AG09309 (cell line): ENCODE data around the gene FAM117A.
A peak's percentile ranks its signal among the peaks of the same experiment; 100 is the strongest.

Source experiments
- DNase-seq: peaks from one replicate; pipeline ENCODE4 v3.0.0-alpha.2; 2010; ENCODE audit warnings: low read depth
- H3K4me3 ChIP-seq: 2 replicates; pipeline ENCODE4 v1.5.1; 2011; ENCODE audit warnings: mild to moderate bottlenecking, low read depth, low read length, moderate library complexity; ENCODE audit not compliant: control insufficient read depth
- CTCF ChIP-seq: IDR thresholded peaks from 2 replicates; pipeline ENCODE4 v1.5.1; 2011; ENCODE audit warnings: mild to moderate bottlenecking, low read depth, low read length, inconsistent platforms; ENCODE audit not compliant: insufficient read depth, control insufficient read depth; ENCODE audit errors: missing control alignments

The FAM117A gene

GRCh38 chr17:49699966-49700575, 63.9 kb downstream of the FAM117A start:
- TF ChIP-seq CTCF = no peak
- no peak for DNase-seq
- H3K4me3 ChIP-seq = no peak overlapping the region

- H3K4me3 ChIP-seq = no peak overlapping the region
- no peak for TF ChIP-seq CTCF
- no peak for DNase-seq
Observed at GRCh38 chr17:49698005-49698404, 65.9 kb downstream of the FAM117A start.

DNA sequence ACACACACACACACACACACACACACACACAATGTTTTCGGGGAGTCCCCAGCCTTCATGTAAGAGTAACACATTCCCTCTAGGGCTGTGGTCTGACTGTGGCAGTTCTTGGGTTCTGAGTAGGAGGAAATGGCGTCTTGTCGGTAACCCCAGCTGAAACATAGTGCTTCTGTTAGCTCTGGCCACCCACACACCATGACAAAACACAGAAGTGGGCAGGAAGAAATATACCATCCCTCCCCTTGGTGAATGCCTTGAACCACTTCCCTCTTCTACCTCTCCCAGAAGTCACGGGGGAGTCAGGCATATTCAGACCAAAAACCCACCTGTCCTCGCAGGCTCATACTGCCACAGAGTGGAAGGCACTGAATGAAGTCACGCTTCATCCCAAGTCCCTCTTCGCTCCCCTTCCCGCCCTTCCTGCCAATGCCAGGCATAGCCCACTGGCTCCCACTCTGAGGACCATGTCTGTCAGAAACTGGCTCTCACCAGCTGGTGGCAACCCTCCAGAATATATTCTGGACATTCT, 67.6 kb downstream of the FAM117A start:
- no peak overlapping the region for H3K4me3 ChIP-seq
- no peak for DNase-seq
- no peak for TF ChIP-seq CTCF

- no peak for TF ChIP-seq CTCF
- no peak overlapping the region for H3K4me3 ChIP-seq
- DNase-seq = no peak
Observed at GRCh38 chr17:49695698-49696232, 68.2 kb downstream of the FAM117A start.

DNA sequence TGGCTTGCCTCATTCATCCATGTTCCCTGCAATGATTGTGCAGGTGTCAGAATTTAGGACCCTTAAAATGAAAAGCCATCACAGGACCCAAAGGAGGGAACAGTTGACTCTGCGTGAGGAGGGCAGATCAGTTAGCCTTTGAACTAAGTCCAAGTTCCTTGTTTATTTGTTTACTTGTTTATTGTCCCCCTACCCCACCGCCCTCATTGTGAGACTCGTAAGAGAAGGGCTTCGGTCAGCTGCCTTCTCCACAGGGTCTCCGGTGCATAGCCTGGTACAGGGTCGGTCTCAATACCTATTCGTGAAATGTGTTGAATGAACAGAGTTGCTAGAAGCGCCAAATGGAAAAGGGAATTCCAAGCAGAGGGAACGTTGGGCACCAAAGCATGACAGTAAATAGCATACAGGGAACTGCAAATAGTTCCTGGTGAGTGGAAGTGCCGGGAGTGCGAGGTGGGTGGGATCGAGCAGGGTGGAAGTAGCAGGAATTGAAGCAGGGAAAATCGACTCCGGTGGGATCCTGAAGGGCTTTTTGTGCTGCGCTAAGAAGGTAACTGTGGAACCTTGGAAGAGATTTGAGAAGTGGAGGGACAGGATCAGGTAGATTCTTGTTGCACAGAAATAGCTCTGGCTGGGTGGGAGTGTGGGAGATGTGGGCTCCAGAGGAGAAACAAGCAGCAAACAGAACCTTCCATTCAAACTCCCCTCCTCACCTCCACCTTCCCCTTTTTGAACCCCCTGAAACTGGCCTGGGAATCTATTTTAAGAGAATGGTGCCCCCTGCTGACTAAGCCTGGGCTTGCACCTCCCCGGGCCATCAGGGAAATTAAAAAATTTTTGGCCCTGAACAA, 68.9 kb downstream of the FAM117A start:
- no peak overlapping the region for H3K4me3 ChIP-seq
- DNase-seq = no peak

DNA sequence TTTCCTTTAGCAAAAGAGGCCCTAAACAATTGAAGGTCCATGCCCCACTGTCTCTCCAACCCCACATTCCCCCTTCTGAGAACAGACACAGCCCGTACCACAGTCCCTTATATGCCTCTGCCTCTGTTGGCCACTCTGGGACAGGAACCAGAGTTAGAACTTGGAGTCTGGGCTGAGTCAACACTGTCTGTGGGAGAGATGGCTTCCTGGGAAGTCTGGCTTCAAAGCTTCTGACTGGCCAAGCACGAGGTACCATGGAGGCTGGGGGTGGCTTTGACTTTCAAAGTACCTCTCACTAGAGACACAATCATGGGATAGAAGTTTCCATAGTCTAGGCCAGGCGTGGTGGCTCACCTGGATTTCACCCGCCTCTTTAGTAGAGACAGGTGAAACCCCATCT, 71.2 kb downstream of the FAM117A start:
- no peak overlapping the region for H3K4me3 ChIP-seq
- no peak for TF ChIP-seq CTCF
- no peak for DNase-seq

More for the DNA sequence above, 68.9 kb downstream of the FAM117A start:
- TF ChIP-seq CTCF = peak; percentile 91
